Liver (tissue), 3 donors: Measurements from ENCODE around the gene MICAL3.

ENCODE experiments used
- EGR1 ChIP-seq, 2 donors: IDR thresholded peaks; 2 replicates each; pipeline ENCODE4 v1.6.1; 2016 to 2018; ENCODE audit warnings: antibody characterized with exemption in 2 of 2, low read depth in 2 of 2
- FOXA1 ChIP-seq: IDR thresholded peaks from 2 replicates; pipeline ENCODE4 v1.6.1; 2016; ENCODE audit warnings: antibody characterized with exemption
- HNF4G ChIP-seq: IDR thresholded peaks from 2 replicates; pipeline ENCODE4 v1.6.1; 2016; ENCODE audit warnings: antibody characterized with exemption
- SP1 ChIP-seq: IDR thresholded peaks from 2 replicates; pipeline ENCODE4 v1.6.1; 2018; ENCODE audit warnings: antibody characterized with exemption, mild to moderate bottlenecking
- ZBTB33 ChIP-seq: IDR thresholded peaks from 2 replicates; pipeline ENCODE4 v1.6.1; 2016; ENCODE audit warnings: antibody characterized with exemption
- TF ChIP-seq, protein P1 (sequence below): IDR thresholded peaks from 2 replicates; pipeline ENCODE4 v1.6.1; 2016; ENCODE audit warnings: antibody characterized with exemption
- TF ChIP-seq, protein P2 (sequence below): fragments of 150-350 bp; IDR thresholded peaks from 2 replicates; pipeline ENCODE4 v1.5.1; 2017; ENCODE audit warnings: improper control_type of control experiment, low read depth, low read length; ENCODE audit not compliant: missing input control
- donor health status: healthy.
- donor health status: healthy.

GRCh38 chr22:18031695-18032454, 7.5 kb upstream of the MICAL3 start:
- TF ChIP-seq, protein P1, sequence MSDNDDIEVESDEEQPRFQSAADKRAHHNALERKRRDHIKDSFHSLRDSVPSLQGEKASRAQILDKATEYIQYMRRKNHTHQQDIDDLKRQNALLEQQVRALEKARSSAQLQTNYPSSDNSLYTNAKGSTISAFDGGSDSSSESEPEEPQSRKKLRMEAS, result no peak
- TF ChIP-seq, protein P2, sequence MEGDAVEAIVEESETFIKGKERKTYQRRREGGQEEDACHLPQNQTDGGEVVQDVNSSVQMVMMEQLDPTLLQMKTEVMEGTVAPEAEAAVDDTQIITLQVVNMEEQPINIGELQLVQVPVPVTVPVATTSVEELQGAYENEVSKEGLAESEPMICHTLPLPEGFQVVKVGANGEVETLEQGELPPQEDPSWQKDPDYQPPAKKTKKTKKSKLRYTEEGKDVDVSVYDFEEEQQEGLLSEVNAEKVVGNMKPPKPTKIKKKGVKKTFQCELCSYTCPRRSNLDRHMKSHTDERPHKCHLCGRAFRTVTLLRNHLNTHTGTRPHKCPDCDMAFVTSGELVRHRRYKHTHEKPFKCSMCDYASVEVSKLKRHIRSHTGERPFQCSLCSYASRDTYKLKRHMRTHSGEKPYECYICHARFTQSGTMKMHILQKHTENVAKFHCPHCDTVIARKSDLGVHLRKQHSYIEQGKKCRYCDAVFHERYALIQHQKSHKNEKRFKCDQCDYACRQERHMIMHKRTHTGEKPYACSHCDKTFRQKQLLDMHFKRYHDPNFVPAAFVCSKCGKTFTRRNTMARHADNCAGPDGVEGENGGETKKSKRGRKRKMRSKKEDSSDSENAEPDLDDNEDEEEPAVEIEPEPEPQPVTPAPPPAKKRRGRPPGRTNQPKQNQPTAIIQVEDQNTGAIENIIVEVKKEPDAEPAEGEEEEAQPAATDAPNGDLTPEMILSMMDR, result no peak
- no peak for TF ChIP-seq ZBTB33
- TF ChIP-seq HNF4G, result no peak
- no peak for TF ChIP-seq EGR1 (IDR thresholded peaks at IDR 0.05; ENCODE audit: low read depth in 2 of 2)
- TF ChIP-seq FOXA1, result no peak
- TF ChIP-seq SP1, result no peak
